Medulla oblongata (tissue), 1 donor: ENCODE measurements around the gene GDPD5.

Experiments
- DNase-seq: peaks from one replicate; pipeline ENCODE4 v3.0.0-alpha.2; 2015; ENCODE audit errors: extremely low spot score

GDPD5 gene

GRCh38 chr11:75473684-75474083 is 52.1 kb downstream of the GDPD5 start:
- no peak for DNase-seq

GRCh38 chr11:75472081-75472732 is 53.5 kb downstream of the GDPD5 start:
- DNase-seq: no peak

GRCh38 chr11:75471176-75471973 is 54.4 kb downstream of the GDPD5 start:
- DNase-seq: no peak

- DNase-seq: no peak
These were observed 55.2 kb downstream of the GDPD5 start for GRCh38 chr11:75470476-75471080.

- no peak for DNase-seq
These were observed 55.8 kb downstream of the GDPD5 start for GRCh38 chr11:75469785-75470405.

GRCh38 chr11:75468534-75469340 is 57.0 kb downstream of the GDPD5 start:
- no peak for DNase-seq

- DNase-seq: no peak
These were observed 57.9 kb downstream of the GDPD5 start for GRCh38 chr11:75467881-75468280.

GRCh38 chr11:75467311-75467710 is 58.4 kb downstream of the GDPD5 start:
- no peak for DNase-seq

- DNase-seq: no peak
These were observed 59.8 kb downstream of the GDPD5 start for GRCh38 chr11:75465701-75466531.

- no peak for DNase-seq
These were observed 62.5 kb downstream of the GDPD5 start for GRCh38 chr11:75463106-75463774.

GRCh38 chr11:75462117-75462653 is 63.6 kb downstream of the GDPD5 start:
- no peak for DNase-seq

GRCh38 chr11:75461151-75461550 is 64.6 kb downstream of the GDPD5 start:
- DNase-seq: no peak

- DNase-seq: no peak
These were observed 69.1 kb downstream of the GDPD5 start for GRCh38 chr11:75456596-75457183.

- no peak for DNase-seq
These were observed 70.8 kb downstream of the GDPD5 start for GRCh38 chr11:75454987-75455386.

GRCh38 chr11:75453916-75454655 is 71.7 kb downstream of the GDPD5 start:
- DNase-seq: no peak

GRCh38 chr11:75450826-75451821 is 74.6 kb downstream of the GDPD5 start:
- DNase-seq: no peak

- no peak for DNase-seq
These were observed 75.5 kb downstream of the GDPD5 start for GRCh38 chr11:75450236-75450635.
